Hepatocyte (in vitro differentiated cells): Measurements from ENCODE around the gene APBA2.
"Not testable (repeated sequence)": the region's sequence is repeated elsewhere in the genome, so short reads cannot be mapped to it uniquely, and the experiment has no call there.

Source experiments
- EZH2 ChIP-seq: fragments of 200-600 bp; sonication (generic); IDR thresholded peaks from 2 replicates; pipeline ENCODE4 v1.6.1; 2016; ENCODE audit warnings: antibody characterized with exemption, mild to moderate bottlenecking, borderline replicate concordance
- EZH2phosphoT487 ChIP-seq: fragments of 200-600 bp; sonication (generic); IDR thresholded peaks from one replicate; pipeline ENCODE4 v1.6.1; 2018; ENCODE audit warnings: antibody characterized with exemption, mild to moderate bottlenecking, low read depth, moderate library complexity; ENCODE audit not compliant: unreplicated experiment, severe bottlenecking
- TF ChIP-seq, protein P1 (sequence below): fragments of 200-600 bp; sonication (generic); IDR thresholded peaks from 2 replicates; pipeline ENCODE4 v1.5.1; 2016; ENCODE audit warnings: antibody characterized with exemption, mild to moderate bottlenecking; ENCODE audit not compliant: poor library complexity

DNA sequence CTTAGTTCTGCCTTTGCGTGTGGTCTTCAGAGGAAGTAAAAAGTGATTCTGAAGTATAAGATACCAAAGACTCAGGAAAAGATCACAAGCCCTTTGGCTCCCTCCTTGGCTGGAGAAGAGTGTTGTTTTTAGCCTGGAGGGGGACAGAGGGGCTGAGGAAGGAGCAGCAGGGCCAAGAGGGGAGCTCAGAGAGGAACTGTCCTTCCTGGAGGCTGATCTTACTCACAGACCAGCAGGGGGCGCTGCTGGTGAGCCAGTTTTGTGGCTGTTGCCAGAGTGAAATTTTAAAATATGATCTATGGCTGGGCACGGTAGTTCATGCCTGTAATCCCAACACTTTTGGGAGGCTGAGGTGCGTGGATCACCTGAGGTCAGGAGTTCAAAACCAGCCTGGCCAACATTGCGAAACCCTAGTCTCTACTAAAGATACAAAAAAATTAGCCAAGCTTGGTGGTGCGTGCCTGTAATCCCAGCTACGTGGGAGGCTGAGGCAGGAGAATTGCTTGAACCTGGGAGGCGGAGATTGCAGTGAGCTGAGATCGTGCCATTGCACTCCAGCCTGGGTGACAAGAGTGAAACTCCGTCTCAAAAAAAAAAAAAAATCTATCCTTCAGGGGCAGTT, 216.5 kb downstream of the APBA2 start:
- TF ChIP-seq, protein P1, sequence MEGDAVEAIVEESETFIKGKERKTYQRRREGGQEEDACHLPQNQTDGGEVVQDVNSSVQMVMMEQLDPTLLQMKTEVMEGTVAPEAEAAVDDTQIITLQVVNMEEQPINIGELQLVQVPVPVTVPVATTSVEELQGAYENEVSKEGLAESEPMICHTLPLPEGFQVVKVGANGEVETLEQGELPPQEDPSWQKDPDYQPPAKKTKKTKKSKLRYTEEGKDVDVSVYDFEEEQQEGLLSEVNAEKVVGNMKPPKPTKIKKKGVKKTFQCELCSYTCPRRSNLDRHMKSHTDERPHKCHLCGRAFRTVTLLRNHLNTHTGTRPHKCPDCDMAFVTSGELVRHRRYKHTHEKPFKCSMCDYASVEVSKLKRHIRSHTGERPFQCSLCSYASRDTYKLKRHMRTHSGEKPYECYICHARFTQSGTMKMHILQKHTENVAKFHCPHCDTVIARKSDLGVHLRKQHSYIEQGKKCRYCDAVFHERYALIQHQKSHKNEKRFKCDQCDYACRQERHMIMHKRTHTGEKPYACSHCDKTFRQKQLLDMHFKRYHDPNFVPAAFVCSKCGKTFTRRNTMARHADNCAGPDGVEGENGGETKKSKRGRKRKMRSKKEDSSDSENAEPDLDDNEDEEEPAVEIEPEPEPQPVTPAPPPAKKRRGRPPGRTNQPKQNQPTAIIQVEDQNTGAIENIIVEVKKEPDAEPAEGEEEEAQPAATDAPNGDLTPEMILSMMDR = peak; percentile 71
- not testable (repeated sequence) for TF ChIP-seq EZH2, EZH2phosphoT487
